ENCODE results near the gene GOLPH3.

The GOLPH3 gene

DNA sequence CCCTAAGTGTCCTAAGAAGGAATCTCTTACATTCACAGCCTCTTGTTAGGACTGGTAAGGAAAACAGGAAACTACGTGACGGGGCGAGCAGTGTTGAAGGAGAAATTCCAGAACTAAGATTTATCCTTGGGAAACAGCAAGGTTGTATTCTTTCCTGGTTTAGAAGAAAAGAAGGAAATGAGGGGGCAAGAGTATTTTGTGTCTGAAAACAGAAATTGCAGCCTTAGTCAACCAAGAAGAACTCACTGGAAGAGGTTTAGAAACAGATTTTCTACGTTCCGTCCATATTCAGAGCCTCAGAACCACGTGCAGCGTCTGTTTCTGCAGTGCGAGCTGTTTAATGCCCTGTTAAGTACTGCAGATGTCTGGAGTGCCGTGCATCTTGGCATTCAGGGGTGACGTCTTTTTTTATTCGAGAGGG is 75.2 kb downstream of the GOLPH3 start:
- H3K4me3 ChIP-seq (ENCODE audit: low read length): no peak overlapping the region
- TF ChIP-seq, protein P1, sequence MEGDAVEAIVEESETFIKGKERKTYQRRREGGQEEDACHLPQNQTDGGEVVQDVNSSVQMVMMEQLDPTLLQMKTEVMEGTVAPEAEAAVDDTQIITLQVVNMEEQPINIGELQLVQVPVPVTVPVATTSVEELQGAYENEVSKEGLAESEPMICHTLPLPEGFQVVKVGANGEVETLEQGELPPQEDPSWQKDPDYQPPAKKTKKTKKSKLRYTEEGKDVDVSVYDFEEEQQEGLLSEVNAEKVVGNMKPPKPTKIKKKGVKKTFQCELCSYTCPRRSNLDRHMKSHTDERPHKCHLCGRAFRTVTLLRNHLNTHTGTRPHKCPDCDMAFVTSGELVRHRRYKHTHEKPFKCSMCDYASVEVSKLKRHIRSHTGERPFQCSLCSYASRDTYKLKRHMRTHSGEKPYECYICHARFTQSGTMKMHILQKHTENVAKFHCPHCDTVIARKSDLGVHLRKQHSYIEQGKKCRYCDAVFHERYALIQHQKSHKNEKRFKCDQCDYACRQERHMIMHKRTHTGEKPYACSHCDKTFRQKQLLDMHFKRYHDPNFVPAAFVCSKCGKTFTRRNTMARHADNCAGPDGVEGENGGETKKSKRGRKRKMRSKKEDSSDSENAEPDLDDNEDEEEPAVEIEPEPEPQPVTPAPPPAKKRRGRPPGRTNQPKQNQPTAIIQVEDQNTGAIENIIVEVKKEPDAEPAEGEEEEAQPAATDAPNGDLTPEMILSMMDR (conservative IDR thresholded peaks at IDR 0.05; ENCODE audit: low read length): no peak
- no peak for DNase-seq (ENCODE audit: low read depth)

- no peak overlapping the region for H3K4me3 ChIP-seq (ENCODE audit: low read length)
- TF ChIP-seq, protein P1 (conservative IDR thresholded peaks at IDR 0.05; ENCODE audit: low read length): no peak
- DNase-seq (ENCODE audit: low read depth): no peak
Measured at GRCh38 chr5:32098291-32098690, 75.8 kb downstream of the GOLPH3 start.

- TF ChIP-seq, protein P1 (conservative IDR thresholded peaks at IDR 0.05; ENCODE audit: low read length): no peak
- H3K4me3 ChIP-seq (ENCODE audit: low read length): no peak overlapping the region
- no peak for DNase-seq (ENCODE audit: low read depth)
Measured at GRCh38 chr5:32096891-32097595, 77.1 kb downstream of the GOLPH3 start.

DNA sequence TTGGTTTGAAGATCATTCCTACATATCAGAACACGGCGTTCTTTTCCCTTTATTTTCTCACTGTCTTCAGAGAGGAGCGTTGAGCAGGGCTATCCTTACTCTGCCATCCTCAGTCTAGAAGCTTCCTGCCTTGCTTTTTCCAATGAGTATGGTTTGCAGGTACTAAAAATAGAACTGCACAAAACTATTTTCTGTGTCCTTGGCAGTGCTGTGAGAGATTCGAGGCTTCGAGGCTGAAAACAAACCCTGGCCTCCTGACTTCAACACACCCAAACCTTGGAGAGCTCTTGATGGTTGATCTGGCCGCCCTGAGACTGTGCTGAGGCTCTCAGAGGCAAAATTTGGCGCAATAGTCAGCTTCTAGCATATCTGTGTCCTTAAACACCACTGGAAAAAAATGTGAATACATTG is 78.9 kb downstream of the GOLPH3 start:
- peak; percentile 18 for DNase-seq (ENCODE audit: low read depth)
- TF ChIP-seq, protein P1 (conservative IDR thresholded peaks at IDR 0.05; ENCODE audit: low read length): no peak
- no peak overlapping the region for H3K4me3 ChIP-seq (ENCODE audit: low read length)

- DNase-seq (ENCODE audit: low read depth): no peak
- TF ChIP-seq, protein P1 (conservative IDR thresholded peaks at IDR 0.05; ENCODE audit: low read length): no peak
- H3K4me3 ChIP-seq (ENCODE audit: low read length): no peak overlapping the region
Measured at GRCh38 chr5:32094691-32095090, 79.4 kb downstream of the GOLPH3 start.

GRCh38 chr5:32092938-32093812 is 80.9 kb downstream of the GOLPH3 start:
- TF ChIP-seq, protein P1 (conservative IDR thresholded peaks at IDR 0.05; ENCODE audit: low read length): peak; percentile 78
- peak; percentile 71 for DNase-seq (ENCODE audit: low read depth)
- H3K4me3 ChIP-seq (ENCODE audit: low read length): no peak overlapping the region

Data from AG10803 (cell line).